ENCODE results near the gene C2CD5. TPM values are rescaled to one million over a fixed set of nuclear protein-coding genes. Genes with fewer than 3 reads are reported as not detected.

Gene C2CD5
- total RNA-seq, 1 experiment from 2014 or later, result 35.4 TPM

DNA sequence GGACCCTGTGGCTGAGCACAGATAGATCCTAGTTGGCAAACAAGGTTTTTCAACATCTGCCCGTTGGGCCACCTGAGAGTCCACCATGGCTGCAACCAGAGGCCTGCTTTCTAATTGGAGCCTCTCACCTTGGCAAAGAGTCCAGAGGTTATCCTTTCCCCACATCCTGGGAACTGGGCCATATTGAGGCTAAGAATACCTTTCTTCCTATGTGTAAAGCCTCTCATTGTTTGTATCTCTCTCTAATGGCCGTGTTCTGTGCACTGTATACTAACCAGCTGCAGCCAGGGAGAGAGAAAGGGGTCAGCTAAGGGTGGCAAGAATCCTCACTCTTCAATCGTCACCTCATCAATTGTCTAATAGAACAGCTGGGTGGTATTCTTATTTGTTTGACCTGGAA lies 130.8 kb downstream of the C2CD5 start:
- WGBS (ENCODE audit: extremely low coverage, insufficient read length, low lambda C conversion rate), result no CpG with 5 or more reads among the region's 3 CpGs
- Mint-ChIP-seq H3K4me3 (no peak overlapping the region), H3K36me3 (ENCODE audit: insufficient read depth in 1 of 3, low read depth in 3 of 3) (no peaks in the 10 kb centered on the region), H3K27me3 (ENCODE audit: low read depth) (no peaks in the 10 kb centered on the region), H3K27ac (no peak overlapping the region), H3K4me1 (peaks cover 2 to 4% of the 10 kb centered on the region in 2 experiments; a peak in 2 of 4 replicates), H3K9me3 (no peaks in the 10 kb centered on the region)
- Histone ChIP-seq H3K4me2 (ENCODE audit: insufficient read depth, insufficient read length, low read length) (no peak overlapping the region), H3K9ac (ENCODE audit: extremely low read depth, insufficient read length, low read length) (no peak overlapping the region), H4K5ac (ENCODE audit: insufficient read length, low read depth, low read length) (no peak overlapping the region), H2AFZ (ENCODE audit: low read length) (no peak overlapping the region), H3K27ac (ENCODE audit: insufficient read length, low read depth, low read length) (no peak overlapping the region), H3K27me3 (ENCODE audit: insufficient read depth, low read length) (no peaks in the 10 kb centered on the region), H2BK5ac (ENCODE audit: insufficient read length, low read length) (no peak overlapping the region), H3K23me2 (ENCODE audit: insufficient read length, low read depth, low read length, poor library complexity, severe bottlenecking) (no peaks in the 10 kb centered on the region), H3K56ac (ENCODE audit: insufficient read length, low read depth, low read length) (no peak overlapping the region), H2BK12ac (ENCODE audit: insufficient read length, low read depth, low read length) (no peak overlapping the region), H3K4ac (ENCODE audit: low read depth, low read length) (no peak overlapping the region), H2BK120ac (ENCODE audit: low read depth, low read length, poor library complexity, severe bottlenecking) (no peak overlapping the region), H3K18ac (ENCODE audit: insufficient read length, low read depth, low read length) (no peak overlapping the region), H3K4me1 (ENCODE audit: insufficient read depth, low read length) (no peaks in the 10 kb centered on the region), H3K79me1 (ENCODE audit: insufficient read depth, low read depth, low read length, poor library complexity, severe bottlenecking) (no peaks in the 10 kb centered on the region), H3K23ac (ENCODE audit: insufficient read length, low read depth, low read length) (no peak overlapping the region), H2BK15ac (ENCODE audit: low read depth, low read length) (no peak overlapping the region), H4K20me1 (ENCODE audit: control insufficient read depth, insufficient read depth, insufficient read length) (no peaks in the 10 kb centered on the region), H4K91ac (ENCODE audit: insufficient read length, low read depth, low read length) (no peak overlapping the region), H3K79me2 (ENCODE audit: insufficient read depth, low read length) (no peaks in the 10 kb centered on the region), H4K8ac (replicated peaks; ENCODE audit: insufficient read length, low read depth, low read length) (no peak overlapping the region), H3K9me3 (ENCODE audit: control insufficient read depth, low read depth, low read length) (no peaks in the 10 kb centered on the region), H2BK20ac (ENCODE audit: low read depth, low read length, poor library complexity, severe bottlenecking) (no peak overlapping the region), H3T11ph (ENCODE audit: low read length) (no peak overlapping the region), H3K14ac (ENCODE audit: insufficient read depth, low read length) (no peak overlapping the region), H2AK5ac (ENCODE audit: insufficient read length, low read length) (no peak overlapping the region)
- no peak for DNase-seq
- TF ChIP-seq CTCF (conservative IDR thresholded peaks at IDR 0.05), result no peak
